HT-29 (cell line): ENCODE results near the gene AADACL3. TPM values are rescaled to one million over a fixed set of nuclear protein-coding genes. Genes with fewer than 3 reads are reported as not detected.
"Not testable (repeated sequence)": the region's sequence is repeated elsewhere in the genome, so short reads cannot be mapped to it uniquely, and the experiment has no call there.

Source experiments
- DNase-seq: peaks from one replicate; pipeline ENCODE4 v3.0.0-alpha.2; 2015; ENCODE audit warnings: low spot score
- total RNA-seq: library from RNA; depleted of rRNA; stranded (reverse); fragments of >200 nt; shearing (Covaris generic); gene quantifications from 2 replicates; pipeline ENCODE4 v1.2.3, GENCODE V29; 2014

The AADACL3 gene
- total RNA-seq, 1 experiment from 2014 or later, result not detected

GRCh38 chr1:12714710-12715475 is 1.0 kb upstream of the AADACL3 start:
- DNase-seq, result no peak

- DNase-seq, result no peak
Observed at GRCh38 chr1:12717301-12717838, 1.5 kb downstream of the AADACL3 start.

- no peak for DNase-seq
Observed at GRCh38 chr1:12722626-12723025, 6.7 kb downstream of the AADACL3 start.

- DNase-seq, result no peak
Observed at GRCh38 chr1:12728391-12728790, 12.5 kb downstream of the AADACL3 start.

GRCh38 chr1:12730156-12730555 is 14.2 kb downstream of the AADACL3 start:
- DNase-seq, result no peak

- not testable (repeated sequence) for DNase-seq
Observed at GRCh38 chr1:12731084-12731483, 15.2 kb downstream of the AADACL3 start.

GRCh38 chr1:12734651-12735050 is 18.7 kb downstream of the AADACL3 start:
- no peak for DNase-seq

- no peak for DNase-seq
Observed at GRCh38 chr1:12738934-12739333, 23.0 kb downstream of the AADACL3 start.

GRCh38 chr1:12739613-12740012 is 23.7 kb downstream of the AADACL3 start:
- no peak for DNase-seq

- DNase-seq, result no peak
Observed at GRCh38 chr1:12741946-12742345, 26.0 kb downstream of the AADACL3 start.

GRCh38 chr1:12745126-12745991 is 29.4 kb downstream of the AADACL3 start:
- DNase-seq, result no peak

GRCh38 chr1:12745992-12746323 is 30.0 kb downstream of the AADACL3 start, which contains the start of gene CFAP107:
Gene CFAP107 (plus strand): TSS chr1:12746200. CDS start chr1:12746431, 231 bp downstream.
- DNase-seq, result peak; percentile 8

- DNase-seq, result no peak
Observed at GRCh38 chr1:12748778-12749355, 33.0 kb downstream of the AADACL3 start.

- no peak for DNase-seq
Observed at GRCh38 chr1:12754738-12755137, 38.8 kb downstream of the AADACL3 start.

GRCh38 chr1:12756273-12756672 is 40.4 kb downstream of the AADACL3 start:
- DNase-seq, result no peak

- no peak for DNase-seq
Observed at GRCh38 chr1:12756768-12757413, 41.0 kb downstream of the AADACL3 start.

- no peak for DNase-seq
Observed at GRCh38 chr1:12757836-12758235, 41.9 kb downstream of the AADACL3 start.

GRCh38 chr1:12760256-12760795 is 44.4 kb downstream of the AADACL3 start:
- peak; percentile 29 for DNase-seq

GRCh38 chr1:12761781-12762180 is 45.9 kb downstream of the AADACL3 start:
- DNase-seq, result no peak

GRCh38 chr1:12762766-12763165 is 46.9 kb downstream of the AADACL3 start:
- no peak for DNase-seq

GRCh38 chr1:12763479-12763878 is 47.6 kb downstream of the AADACL3 start:
- DNase-seq, result no peak
